Measurements from ENCODE around the gene FES. TPM values are rescaled to one million over a fixed set of nuclear protein-coding genes. Genes with fewer than 3 reads are reported as not detected.

Gene FES
- total RNA-seq, 1 experiment from 2014 or later, result 6.7 TPM

- peak overlapping the region; percentile 8 for H3K4me2 ChIP-seq (ENCODE audit: insufficient read depth, insufficient read length, low read length)
- no peaks in the 10 kb centered on the region for H3K27me3 ChIP-seq (ENCODE audit: insufficient read depth, low read length)
- no peak overlapping the region for H2BK15ac ChIP-seq (ENCODE audit: low read depth, low read length)
- H2BK20ac ChIP-seq (ENCODE audit: low read depth, low read length, poor library complexity, severe bottlenecking), result no peak overlapping the region
- Mint-ChIP-seq H3K36me3 (ENCODE audit: insufficient read depth in 1 of 3, low read depth in 3 of 3) (peaks cover 0 to 10% (median 0%) of the 10 kb centered on the region in 3 experiments; a peak in 2 of 7 replicates), H3K9me3 (no peaks in the 10 kb centered on the region), H3K27me3 (ENCODE audit: low read depth) (no peaks in the 10 kb centered on the region), H3K4me1 (peaks cover 14 to 26% of the 10 kb centered on the region in 2 experiments), H3K4me3 (peak overlapping the region; percentile 40 to 51; a peak in 3 of 5 replicates), H3K27ac (peak overlapping the region in 1 of 3 experiments; percentile 49; a peak in 1 of 7 replicates)
- H3K27ac ChIP-seq (ENCODE audit: insufficient read length, low read depth, low read length), result no peak overlapping the region
- no peak overlapping the region for H2BK5ac ChIP-seq (ENCODE audit: insufficient read length, low read length)
- no peak overlapping the region for H4K8ac ChIP-seq (replicated peaks; ENCODE audit: insufficient read length, low read depth, low read length)
- no peaks in the 10 kb centered on the region for H3K9me3 ChIP-seq (ENCODE audit: control insufficient read depth, low read depth, low read length)
- no peak overlapping the region for H3K56ac ChIP-seq (ENCODE audit: insufficient read length, low read depth, low read length)
- peak overlapping the region; percentile 57 for H3K18ac ChIP-seq (ENCODE audit: insufficient read length, low read depth, low read length)
- H2BK12ac ChIP-seq (ENCODE audit: insufficient read length, low read depth, low read length), result no peak overlapping the region
- no peak overlapping the region for H2BK120ac ChIP-seq (ENCODE audit: low read depth, low read length, poor library complexity, severe bottlenecking)
- H4K5ac ChIP-seq (ENCODE audit: insufficient read length, low read depth, low read length), result no peak overlapping the region
- no peaks in the 10 kb centered on the region for H3K79me1 ChIP-seq (ENCODE audit: insufficient read depth, low read depth, low read length, poor library complexity, severe bottlenecking)
- H3K4ac ChIP-seq (ENCODE audit: low read depth, low read length), result no peak overlapping the region
- H2AFZ ChIP-seq (ENCODE audit: low read length), result no peak overlapping the region
- DNase-seq, result no peak
- peaks cover 7% of the 10 kb centered on the region for H3K23me2 ChIP-seq (ENCODE audit: insufficient read length, low read depth, low read length, poor library complexity, severe bottlenecking)
- H4K91ac ChIP-seq (ENCODE audit: insufficient read length, low read depth, low read length), result no peak overlapping the region
- H3T11ph ChIP-seq (ENCODE audit: low read length), result no peak overlapping the region
- TF ChIP-seq CTCF (conservative IDR thresholded peaks at IDR 0.05), result no peak
- H3K14ac ChIP-seq (ENCODE audit: insufficient read depth, low read length), result peak overlapping the region; percentile 74
- WGBS (ENCODE audit: extremely low coverage, insufficient read length, low lambda C conversion rate), result no CpG with 5 or more reads among the region's 16 CpGs
- no peaks in the 10 kb centered on the region for H4K20me1 ChIP-seq (ENCODE audit: control insufficient read depth, insufficient read depth, insufficient read length)
- H3K79me2 ChIP-seq (ENCODE audit: insufficient read depth, low read length), result no peaks in the 10 kb centered on the region
- no peak overlapping the region for H2AK5ac ChIP-seq (ENCODE audit: insufficient read length, low read length)
- no peak overlapping the region for H3K9ac ChIP-seq (ENCODE audit: extremely low read depth, insufficient read length, low read length)
- no peak overlapping the region for H3K23ac ChIP-seq (ENCODE audit: insufficient read length, low read depth, low read length)
- no peaks in the 10 kb centered on the region for H3K4me1 ChIP-seq (ENCODE audit: insufficient read depth, low read length)
These were observed 571 bp downstream of the FES start for GRCh38 chr15:90884719-90885431.

Data from H9 (cell line).